ENCODE measurements around the gene DEFB121.
"Not testable (repeated sequence)": the region's sequence is repeated elsewhere in the genome, so short reads cannot be mapped to it uniquely, and the experiment has no call there.

DNA sequence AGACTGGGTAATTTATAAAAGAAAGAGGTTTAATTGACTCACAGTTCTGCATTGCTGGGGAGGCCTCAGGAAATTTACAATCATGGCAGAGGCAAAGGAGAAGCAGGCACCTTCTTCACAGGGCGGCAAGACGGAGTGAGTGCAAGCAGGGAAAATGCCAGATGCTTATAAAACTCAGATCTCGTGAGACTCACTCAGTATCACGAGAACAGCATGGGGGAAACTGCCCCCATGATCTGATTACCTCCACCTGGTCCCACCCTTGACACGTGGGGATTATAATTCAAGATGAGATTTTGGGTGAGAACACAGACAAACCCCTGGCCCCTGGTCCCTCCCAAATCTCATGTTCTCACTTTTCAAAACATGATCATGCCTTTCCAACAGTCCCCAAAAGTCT lies 41.7 kb downstream of the DEFB121 start:
- TF ChIP-seq POLR2AphosphoS5 (IDR thresholded peaks at IDR 0.05; ENCODE audit: low read depth) = not testable (repeated sequence)
- TF ChIP-seq, protein P1, sequence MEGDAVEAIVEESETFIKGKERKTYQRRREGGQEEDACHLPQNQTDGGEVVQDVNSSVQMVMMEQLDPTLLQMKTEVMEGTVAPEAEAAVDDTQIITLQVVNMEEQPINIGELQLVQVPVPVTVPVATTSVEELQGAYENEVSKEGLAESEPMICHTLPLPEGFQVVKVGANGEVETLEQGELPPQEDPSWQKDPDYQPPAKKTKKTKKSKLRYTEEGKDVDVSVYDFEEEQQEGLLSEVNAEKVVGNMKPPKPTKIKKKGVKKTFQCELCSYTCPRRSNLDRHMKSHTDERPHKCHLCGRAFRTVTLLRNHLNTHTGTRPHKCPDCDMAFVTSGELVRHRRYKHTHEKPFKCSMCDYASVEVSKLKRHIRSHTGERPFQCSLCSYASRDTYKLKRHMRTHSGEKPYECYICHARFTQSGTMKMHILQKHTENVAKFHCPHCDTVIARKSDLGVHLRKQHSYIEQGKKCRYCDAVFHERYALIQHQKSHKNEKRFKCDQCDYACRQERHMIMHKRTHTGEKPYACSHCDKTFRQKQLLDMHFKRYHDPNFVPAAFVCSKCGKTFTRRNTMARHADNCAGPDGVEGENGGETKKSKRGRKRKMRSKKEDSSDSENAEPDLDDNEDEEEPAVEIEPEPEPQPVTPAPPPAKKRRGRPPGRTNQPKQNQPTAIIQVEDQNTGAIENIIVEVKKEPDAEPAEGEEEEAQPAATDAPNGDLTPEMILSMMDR (IDR thresholded peaks at IDR 0.05; ENCODE audit: insufficient read depth, low read length) = not testable (repeated sequence)
